Loucy (cell line): ENCODE measurements around the gene SLC25A27.

Source experiments
- EZH2phosphoT487 ChIP-seq: fragments of 200-600 bp; IDR thresholded peaks from 2 replicates; pipeline ENCODE4 v1.6.1; 2018; ENCODE audit warnings: antibody characterized with exemption, mild to moderate bottlenecking, moderate library complexity, borderline replicate concordance
- TF ChIP-seq, protein P1 (sequence below): fragments of 200-600 bp; sonication (generic); conservative IDR thresholded peaks from 2 replicates; pipeline ENCODE4 v1.5.1; 2014; ENCODE audit warnings: mild to moderate bottlenecking, antibody characterized with exemption, low read length

DNA sequence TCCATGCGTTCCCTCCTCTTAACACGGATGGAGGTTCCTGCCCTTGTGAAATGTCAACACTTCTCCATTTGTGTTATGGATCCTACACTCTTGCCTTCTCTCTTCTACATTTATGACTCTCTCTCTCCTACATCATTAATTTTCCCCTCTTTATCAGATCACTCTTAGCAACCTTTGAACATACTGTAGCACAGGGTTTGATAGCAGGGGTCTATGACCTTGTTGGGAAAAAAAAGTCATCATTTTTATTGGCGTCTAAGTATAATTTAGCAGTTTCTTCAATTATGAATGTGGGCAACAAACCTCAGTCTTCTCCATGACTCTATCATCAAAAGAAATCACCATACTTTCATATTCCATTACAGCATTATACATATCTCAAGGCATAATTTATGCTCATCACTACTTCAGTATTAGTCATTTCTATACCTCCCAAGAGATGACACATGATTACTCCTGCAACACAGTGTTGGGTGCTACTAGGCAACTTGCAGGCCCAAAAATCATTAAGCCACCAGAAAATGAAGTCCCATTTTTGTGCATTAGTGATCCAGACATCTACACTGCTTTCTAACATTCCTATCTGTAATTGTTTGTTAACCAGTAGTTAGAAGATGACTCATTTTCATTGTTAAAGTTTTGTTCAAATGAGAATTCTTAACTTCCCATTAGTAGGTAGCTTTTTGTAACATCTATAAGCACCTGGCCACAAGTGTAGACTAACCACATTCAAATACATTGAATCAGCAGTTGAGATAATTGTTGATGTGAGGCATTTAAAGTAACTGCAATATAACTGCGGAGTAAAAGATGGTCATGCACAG is 9.6 kb upstream of the SLC25A27 start:
- TF ChIP-seq, protein P1, sequence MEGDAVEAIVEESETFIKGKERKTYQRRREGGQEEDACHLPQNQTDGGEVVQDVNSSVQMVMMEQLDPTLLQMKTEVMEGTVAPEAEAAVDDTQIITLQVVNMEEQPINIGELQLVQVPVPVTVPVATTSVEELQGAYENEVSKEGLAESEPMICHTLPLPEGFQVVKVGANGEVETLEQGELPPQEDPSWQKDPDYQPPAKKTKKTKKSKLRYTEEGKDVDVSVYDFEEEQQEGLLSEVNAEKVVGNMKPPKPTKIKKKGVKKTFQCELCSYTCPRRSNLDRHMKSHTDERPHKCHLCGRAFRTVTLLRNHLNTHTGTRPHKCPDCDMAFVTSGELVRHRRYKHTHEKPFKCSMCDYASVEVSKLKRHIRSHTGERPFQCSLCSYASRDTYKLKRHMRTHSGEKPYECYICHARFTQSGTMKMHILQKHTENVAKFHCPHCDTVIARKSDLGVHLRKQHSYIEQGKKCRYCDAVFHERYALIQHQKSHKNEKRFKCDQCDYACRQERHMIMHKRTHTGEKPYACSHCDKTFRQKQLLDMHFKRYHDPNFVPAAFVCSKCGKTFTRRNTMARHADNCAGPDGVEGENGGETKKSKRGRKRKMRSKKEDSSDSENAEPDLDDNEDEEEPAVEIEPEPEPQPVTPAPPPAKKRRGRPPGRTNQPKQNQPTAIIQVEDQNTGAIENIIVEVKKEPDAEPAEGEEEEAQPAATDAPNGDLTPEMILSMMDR = no peak
- no peak for TF ChIP-seq EZH2phosphoT487
